Measurements from ENCODE around the gene TNPO2.
"Not testable (repeated sequence)": the region's sequence is repeated elsewhere in the genome, so short reads cannot be mapped to it uniquely, and the experiment has no call there.

TNPO2 gene

DNA sequence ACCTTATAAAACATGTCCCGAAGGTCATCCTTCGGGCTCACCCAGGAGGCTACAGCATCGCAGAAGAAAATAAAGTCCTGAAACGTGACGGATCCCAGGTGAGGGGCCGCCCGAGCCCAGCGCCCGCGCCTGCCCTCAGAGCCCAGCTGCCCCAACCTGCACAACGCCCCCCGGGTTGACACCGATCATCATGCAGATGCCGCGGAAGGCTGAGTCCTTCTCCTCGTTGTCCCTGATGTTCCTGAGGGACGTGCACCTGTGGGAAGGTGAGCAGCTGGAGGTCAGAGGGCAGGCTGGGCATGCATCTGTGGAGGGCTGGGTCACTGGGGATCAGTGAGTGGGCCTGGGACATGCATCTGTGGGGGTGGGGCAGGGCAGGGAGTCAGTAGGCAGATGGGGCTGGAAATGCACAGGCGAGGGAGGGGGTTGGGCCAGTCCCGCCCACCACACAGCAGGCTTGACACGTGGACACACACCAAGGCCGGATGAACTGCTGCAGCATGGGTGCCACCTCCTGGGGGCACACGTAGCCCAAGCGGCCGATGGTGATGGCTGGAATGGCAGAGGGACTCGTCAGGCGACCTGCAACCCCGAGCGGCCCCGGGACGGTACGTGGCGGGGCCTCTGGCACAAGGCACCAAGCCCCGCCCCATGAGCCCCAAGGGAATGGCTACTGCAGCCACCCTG is 22.0 kb downstream of the TNPO2 start:
- Mint-ChIP-seq H3K27me3 (no peaks in the 10 kb centered on the region), H3K9me3 (no peaks in the 10 kb centered on the region), H3K4me1 (no peaks in the 10 kb centered on the region), H3K36me3 (peaks cover 57% of the 10 kb centered on the region), H3K27ac (no peak overlapping the region), H3K4me3 (no peak overlapping the region)
- no peak for ATAC-seq

DNA sequence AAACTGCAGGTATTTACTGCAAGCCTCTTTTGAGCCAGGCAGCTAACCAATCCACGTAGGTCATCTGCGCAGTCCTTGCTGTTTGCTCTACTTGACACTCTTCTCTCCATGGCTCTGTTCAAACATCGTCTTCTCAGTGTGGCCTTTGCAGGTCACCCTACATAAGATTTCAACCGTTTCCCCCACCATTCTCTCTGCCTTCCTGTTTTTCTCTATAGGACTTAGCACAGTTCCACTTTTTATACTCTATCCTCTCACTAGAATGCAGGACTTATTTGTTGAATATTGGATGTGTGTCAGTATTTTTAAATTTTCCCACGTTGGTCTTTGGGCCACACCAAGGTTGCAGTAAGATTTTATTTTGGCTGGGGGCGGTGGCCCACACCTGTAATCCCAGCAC is 25.6 kb downstream of the TNPO2 start:
- H3K27me3 Mint-ChIP-seq, result no peaks in the 10 kb centered on the region
- no peak for ATAC-seq
- H3K9me3 Mint-ChIP-seq, result no peaks in the 10 kb centered on the region
- H3K4me3 Mint-ChIP-seq, result peak overlapping the region; percentile 53
- H3K27ac Mint-ChIP-seq, result peak overlapping the region; percentile 38
- peaks cover 32% of the 10 kb centered on the region for H3K36me3 Mint-ChIP-seq
- H3K4me1 Mint-ChIP-seq, result no peaks in the 10 kb centered on the region

DNA sequence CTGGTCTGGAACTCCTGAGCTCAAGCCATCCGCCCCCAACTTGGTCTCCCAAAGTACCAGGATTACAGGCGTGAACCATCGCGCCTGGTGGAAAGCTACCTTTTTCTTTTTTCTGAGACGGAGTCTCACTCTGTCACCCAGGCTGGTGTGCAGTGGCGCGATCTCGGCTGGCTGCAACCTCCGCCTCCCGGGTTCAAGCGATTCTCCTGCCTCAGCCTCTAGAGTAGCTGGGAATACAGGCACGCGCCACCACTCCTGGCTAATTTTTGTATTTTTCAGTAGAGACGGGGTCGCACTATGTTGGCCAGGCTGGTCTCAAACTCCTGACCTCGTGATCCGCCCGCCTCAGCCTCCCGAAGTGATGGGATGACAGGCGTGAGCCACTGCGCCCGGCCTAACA is 26.3 kb downstream of the TNPO2 start:
- not testable (repeated sequence) for H3K9me3 Mint-ChIP-seq, H3K4me1 Mint-ChIP-seq, ATAC-seq, H3K27me3 Mint-ChIP-seq
- peak overlapping the region; percentile 12 for H3K4me3 Mint-ChIP-seq
- peaks cover 25% of the 10 kb centered on the region for H3K36me3 Mint-ChIP-seq
- H3K27ac Mint-ChIP-seq, result peak overlapping the region; percentile 95

DNA sequence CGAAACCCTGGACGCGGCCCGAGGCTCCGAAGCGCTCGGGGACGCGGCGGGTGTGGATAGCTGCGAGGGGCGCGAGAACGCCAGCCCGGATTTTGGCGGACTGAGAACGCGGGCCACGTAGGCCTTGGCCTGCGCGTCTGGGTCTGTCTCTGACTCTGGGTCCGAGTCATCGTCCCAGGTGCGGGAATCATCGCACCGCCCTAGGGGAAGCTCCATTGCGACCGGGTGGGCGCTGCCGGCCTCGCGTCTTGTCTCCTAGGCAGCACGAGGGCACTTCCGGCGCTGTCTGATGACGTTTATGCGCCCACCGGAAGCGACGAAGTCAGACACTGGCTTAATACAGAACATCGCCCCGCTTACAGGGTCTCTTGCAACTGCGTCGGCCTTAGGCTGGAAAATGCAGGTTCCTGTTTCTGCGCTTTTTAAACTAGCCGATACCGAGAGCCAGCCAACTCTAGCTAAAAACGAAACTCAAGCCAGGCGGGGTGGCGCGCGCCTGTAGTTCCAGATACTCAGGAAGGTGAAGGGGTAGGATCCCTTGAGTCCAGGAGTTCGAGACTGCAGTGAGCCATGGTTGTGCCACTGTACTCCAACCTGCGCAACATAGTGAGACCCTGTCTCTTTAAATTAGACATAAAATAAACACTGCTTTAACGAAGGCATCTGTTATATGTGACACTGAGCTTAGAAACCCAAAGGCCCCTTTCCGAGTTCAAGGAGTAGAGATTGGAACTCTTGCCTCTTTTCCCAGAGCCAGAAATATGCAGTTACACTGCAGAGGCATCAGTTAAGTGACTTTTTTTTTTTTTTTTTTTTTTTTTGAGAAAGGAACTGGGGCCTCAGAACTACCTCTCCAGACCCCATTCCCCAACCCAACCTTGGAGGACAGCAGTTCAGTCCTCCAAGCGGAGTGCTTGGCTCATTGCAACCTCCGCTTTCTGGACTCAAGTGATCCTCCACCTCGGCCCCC is 27.1 kb downstream of the TNPO2 start, which contains the start of gene FBXW9:
Gene FBXW9, minus strand, starts transcription at position 266 of the 970 bp plus-strand sequence. Its CDS starts 50 bp downstream, at position 216.
- Mint-ChIP-seq H3K36me3 (peaks cover 20% of the 10 kb centered on the region), H3K4me1 (no peaks in the 10 kb centered on the region), H3K4me3 (peak within 1 kb of the TSS; percentile 89), H3K27ac (peak within 1 kb of the TSS; percentile 95), H3K27me3 (no peaks in the 10 kb centered on the region), H3K9me3 (no peaks in the 10 kb centered on the region)
- peak; percentile 95 for ATAC-seq

DNA sequence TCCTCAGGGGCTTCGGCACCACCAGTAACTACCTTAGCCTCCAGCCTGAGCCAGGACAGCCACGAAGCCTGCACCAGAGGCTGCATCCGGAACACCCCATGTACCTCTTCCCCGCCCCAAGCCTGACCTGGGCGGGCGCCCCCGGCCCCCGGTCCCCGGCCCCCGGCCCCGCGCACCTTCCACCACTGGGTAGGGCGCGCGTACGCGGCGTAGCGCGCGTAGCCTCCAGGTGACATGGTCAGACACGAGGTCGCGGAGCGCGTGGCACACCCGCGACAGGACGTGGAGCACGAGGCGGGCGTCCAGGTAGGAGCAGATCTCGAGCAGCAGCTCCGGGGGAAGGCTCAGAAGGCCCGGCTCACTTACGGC is 27.8 kb downstream of the TNPO2 start:
- Mint-ChIP-seq H3K36me3 (peaks cover 15% of the 10 kb centered on the region), H3K27me3 (no peaks in the 10 kb centered on the region), H3K4me1 (no peaks in the 10 kb centered on the region), H3K9me3 (no peaks in the 10 kb centered on the region), H3K4me3 (peak overlapping the region; percentile 89), H3K27ac (peak overlapping the region; percentile 95)
- ATAC-seq, result peak; percentile 39

DNA sequence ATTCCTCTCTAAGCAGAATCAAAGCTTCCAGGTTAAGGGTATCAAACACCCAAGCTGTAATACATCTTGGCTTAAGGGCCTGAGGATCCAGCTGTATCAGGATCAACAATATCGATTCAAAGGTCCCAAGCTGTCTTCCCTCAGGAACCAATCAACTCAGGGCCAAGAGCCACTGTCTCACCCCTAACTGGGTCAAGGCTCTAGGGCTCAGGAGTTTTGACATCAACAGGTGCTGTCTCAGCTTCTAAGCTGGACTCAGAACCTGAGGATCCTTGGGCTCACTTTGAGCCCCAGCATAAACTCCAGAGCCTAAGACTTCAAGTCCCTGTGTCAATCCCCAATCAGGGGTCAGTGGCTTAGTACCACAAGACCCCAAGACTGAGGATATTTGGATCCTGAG is 28.2 kb downstream of the TNPO2 start:
- Mint-ChIP-seq H3K36me3 (peaks cover 11% of the 10 kb centered on the region), H3K27ac (no peak overlapping the region), H3K4me3 (peak overlapping the region; percentile 89), H3K9me3 (no peaks in the 10 kb centered on the region), H3K27me3 (no peaks in the 10 kb centered on the region), H3K4me1 (no peaks in the 10 kb centered on the region)
- ATAC-seq, result no peak

DNA sequence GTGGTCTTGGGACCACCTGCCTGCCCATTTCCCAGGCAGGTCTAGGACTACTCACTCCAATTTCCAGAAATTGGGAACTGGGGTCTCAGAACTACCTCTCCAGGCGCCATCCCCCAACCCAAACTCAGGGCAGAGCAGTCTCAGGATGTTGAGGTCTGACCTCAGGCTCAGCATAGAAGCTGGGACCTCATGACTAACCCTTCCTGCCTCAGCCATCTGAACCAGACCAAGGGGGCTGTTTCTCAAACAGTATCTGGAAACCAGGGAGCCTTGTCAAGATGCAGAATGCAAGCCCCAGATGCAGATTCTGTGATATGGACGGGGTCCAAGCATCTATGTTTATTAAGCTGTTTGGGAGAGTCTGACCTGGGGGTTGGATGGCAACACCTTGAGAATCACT is 28.6 kb downstream of the TNPO2 start:
- Mint-ChIP-seq H3K4me1 (no peaks in the 10 kb centered on the region), H3K27ac (no peak overlapping the region)
- no peak for ATAC-seq

DNA sequence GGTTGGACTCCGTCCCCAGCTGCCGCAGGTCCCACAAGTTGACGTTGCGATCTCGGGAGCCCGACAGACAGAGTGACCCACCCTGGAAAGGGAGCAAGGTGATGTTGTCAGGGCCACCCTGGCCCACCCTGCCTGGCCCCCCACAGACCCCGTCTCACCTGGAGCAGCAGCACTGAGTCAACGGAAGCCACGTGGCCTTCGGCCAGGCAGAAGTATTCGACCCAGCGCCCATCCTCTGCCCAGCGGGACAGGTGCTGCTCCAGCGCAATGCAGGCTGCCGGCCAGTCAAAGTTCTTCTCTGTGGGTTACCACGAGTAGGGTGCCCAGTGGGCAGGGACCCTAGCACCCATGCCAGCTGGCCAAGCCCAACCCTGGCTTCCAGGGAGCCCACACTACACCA is 29.1 kb downstream of the TNPO2 start:
- peaks cover 11% of the 10 kb centered on the region for H3K36me3 Mint-ChIP-seq
- H3K4me1 Mint-ChIP-seq, result no peaks in the 10 kb centered on the region
- no peaks in the 10 kb centered on the region for H3K27me3 Mint-ChIP-seq
- H3K9me3 Mint-ChIP-seq, result no peaks in the 10 kb centered on the region
- no peak overlapping the region for H3K27ac Mint-ChIP-seq
- ATAC-seq, result no peak
- no peak overlapping the region for H3K4me3 Mint-ChIP-seq

More for the DNA sequence above, 28.6 kb downstream of the TNPO2 start:
- Mint-ChIP-seq H3K27me3 (no peaks in the 10 kb centered on the region), H3K36me3 (peaks cover 11% of the 10 kb centered on the region), H3K4me3 (no peak overlapping the region), H3K9me3 (no peaks in the 10 kb centered on the region)

DNA sequence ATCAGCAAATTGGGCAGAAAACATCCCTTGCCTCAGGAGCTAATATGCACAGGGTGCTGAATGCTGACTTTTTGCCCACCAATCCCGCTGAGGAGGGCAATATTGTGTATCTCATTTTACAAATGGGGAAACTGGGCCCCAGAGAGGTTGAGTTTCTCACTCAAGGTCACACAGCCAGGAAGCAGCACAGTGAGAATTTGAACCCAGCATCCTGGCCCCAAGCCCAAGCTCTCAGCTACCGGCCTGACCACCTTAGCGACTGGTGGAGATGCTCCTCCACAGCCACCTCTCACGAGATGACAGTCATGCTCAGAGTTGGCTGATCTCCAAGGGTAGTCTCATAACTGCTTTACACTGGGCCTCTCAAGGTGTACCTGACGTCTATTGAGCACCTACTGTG is 30.8 kb downstream of the TNPO2 start:
- Mint-ChIP-seq H3K9me3 (no peaks in the 10 kb centered on the region), H3K36me3 (peaks cover 8% of the 10 kb centered on the region), H3K4me3 (no peak overlapping the region), H3K4me1 (no peaks in the 10 kb centered on the region), H3K27me3 (no peaks in the 10 kb centered on the region), H3K27ac (no peak overlapping the region)
- ATAC-seq, result no peak

DNA sequence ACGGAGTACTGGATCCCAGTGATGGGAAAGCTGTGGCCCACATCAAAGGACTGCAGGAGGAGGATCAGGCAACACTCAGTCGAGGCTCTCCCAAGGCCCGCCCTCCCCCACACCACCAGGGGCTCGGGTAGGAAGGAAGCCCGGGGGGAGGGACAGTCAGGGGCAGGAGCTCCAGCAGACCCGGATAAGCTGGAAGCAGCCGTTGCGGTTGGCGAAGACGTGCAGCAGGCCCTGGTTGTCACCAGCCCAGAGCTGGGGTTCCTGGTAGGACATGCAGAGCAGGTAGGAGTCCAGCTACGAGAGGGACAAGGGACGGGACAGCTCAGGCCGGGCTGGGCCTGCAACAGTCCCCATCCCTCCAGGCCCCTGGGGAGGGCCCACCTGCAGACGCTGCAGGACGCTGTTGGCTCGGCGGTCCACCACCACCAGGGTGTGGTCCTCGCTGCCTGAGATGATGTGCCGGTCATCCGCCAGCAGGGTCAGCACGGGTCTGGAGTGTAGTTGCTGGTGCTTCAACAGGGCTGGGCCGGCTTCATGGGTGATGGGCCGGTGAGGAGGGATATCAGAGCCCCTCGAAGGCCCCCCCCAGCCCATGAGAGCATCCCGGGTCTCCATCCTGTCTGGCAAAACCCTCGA is 34.0 kb downstream of the TNPO2 start:
- peak; percentile 40 for ATAC-seq
- H3K9me3 Mint-ChIP-seq, result no peaks in the 10 kb centered on the region
- peaks cover 6% of the 10 kb centered on the region for H3K4me1 Mint-ChIP-seq
- no peaks in the 10 kb centered on the region for H3K27me3 Mint-ChIP-seq
- H3K27ac Mint-ChIP-seq, result no peak overlapping the region
- H3K4me3 Mint-ChIP-seq, result no peak overlapping the region
- H3K36me3 Mint-ChIP-seq, result peaks cover 6% of the 10 kb centered on the region

DNA sequence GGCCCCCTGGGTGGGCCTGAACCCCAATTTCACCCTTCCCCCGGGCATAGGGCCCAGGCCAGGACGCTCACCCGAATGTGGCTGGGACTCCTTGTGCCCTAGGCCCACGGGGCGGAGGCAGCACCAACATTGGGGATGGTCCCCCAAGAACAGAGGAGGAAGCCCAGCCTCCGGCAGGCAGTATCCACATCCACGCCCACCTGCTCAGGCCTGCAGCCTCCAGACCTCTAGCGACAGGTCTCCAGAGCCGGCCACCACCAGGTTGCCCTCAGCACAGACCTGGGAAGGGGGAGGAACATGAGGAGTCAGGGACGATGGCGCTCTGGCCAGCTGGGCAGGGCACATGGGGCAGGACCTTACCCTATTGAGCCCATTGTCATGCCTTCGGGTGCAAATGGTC is 34.7 kb downstream of the TNPO2 start:
- Mint-ChIP-seq H3K9me3 (no peaks in the 10 kb centered on the region), H3K36me3 (peaks cover 6% of the 10 kb centered on the region), H3K27me3 (no peaks in the 10 kb centered on the region), H3K4me1 (peaks cover 6% of the 10 kb centered on the region), H3K4me3 (no peak overlapping the region), H3K27ac (no peak overlapping the region)
- no peak for ATAC-seq

DNA sequence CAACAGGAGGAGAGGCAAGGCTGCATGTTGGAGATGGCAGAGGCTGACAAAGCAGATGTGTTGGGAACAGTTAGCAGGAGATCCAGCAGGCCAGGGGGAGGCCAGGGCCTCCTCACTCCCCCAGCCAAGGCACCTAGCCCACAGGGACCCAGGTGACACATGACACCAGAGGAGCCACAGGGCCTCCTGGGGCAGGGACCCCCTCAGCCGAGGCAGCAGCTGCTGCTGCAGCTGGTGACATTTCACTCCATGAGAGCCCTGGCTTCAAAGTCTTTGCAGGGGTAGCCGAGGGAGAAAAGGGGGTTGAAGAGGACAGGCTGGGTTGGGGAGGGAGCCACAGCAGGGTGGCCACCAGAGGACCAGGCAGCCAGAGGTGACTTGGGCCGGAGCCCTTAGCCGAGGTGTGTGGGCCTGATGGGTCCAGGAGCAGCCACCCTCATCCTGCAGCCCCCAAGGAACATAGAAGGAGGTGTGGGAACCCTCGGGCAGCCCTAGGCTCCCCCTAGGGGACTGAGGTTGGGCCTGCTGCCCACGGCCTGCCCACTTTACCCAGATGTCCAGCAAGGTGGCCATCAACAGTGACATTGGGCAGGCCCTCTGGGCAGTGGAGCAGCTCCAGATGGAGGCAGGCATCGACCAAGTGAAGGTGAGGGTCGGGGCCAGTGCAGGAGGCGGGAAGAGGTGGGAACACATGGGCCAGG is 36.1 kb downstream of the TNPO2 start, which contains the start of gene GNG14:
Gene GNG14, plus strand, starts transcription at position 503 of the 701 bp plus-strand sequence. Its CDS starts 51 bp downstream, at position 554.
- Mint-ChIP-seq H3K9me3 (no peaks in the 10 kb centered on the region), H3K36me3 (peaks cover 6% of the 10 kb centered on the region), H3K4me1 (peaks cover 6% of the 10 kb centered on the region), H3K27ac (no peak within 1 kb of the TSS), H3K4me3 (no peak within 1 kb of the TSS), H3K27me3 (no peaks in the 10 kb centered on the region)
- ATAC-seq, result no peak

DNA sequence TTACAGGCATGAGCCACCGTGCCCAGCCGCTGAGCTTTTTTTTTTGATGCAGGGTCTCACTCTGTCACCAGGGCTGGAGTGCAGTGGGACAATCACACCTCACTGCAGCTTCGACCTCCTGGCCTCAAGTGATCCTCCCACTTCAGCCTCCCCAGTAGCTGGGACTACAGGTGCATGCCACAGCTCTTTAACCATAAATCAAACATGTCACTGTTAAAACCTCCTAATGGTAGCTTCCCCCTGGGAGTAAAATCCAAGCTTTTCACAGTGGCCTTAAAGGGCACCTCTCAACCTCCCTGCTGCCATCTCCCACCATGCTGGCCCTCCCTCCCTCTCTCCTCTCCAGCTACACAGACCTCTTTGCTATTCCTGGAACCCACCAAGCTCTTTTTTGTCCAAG is 37.9 kb downstream of the TNPO2 start:
- H3K4me3 Mint-ChIP-seq, result no peak overlapping the region
- no peak for ATAC-seq
- no peaks in the 10 kb centered on the region for H3K27me3 Mint-ChIP-seq
- H3K4me1 Mint-ChIP-seq, result peaks cover 13% of the 10 kb centered on the region
- no peaks in the 10 kb centered on the region for H3K9me3 Mint-ChIP-seq
- peaks cover 13% of the 10 kb centered on the region for H3K36me3 Mint-ChIP-seq
- H3K27ac Mint-ChIP-seq, result no peak overlapping the region

DNA sequence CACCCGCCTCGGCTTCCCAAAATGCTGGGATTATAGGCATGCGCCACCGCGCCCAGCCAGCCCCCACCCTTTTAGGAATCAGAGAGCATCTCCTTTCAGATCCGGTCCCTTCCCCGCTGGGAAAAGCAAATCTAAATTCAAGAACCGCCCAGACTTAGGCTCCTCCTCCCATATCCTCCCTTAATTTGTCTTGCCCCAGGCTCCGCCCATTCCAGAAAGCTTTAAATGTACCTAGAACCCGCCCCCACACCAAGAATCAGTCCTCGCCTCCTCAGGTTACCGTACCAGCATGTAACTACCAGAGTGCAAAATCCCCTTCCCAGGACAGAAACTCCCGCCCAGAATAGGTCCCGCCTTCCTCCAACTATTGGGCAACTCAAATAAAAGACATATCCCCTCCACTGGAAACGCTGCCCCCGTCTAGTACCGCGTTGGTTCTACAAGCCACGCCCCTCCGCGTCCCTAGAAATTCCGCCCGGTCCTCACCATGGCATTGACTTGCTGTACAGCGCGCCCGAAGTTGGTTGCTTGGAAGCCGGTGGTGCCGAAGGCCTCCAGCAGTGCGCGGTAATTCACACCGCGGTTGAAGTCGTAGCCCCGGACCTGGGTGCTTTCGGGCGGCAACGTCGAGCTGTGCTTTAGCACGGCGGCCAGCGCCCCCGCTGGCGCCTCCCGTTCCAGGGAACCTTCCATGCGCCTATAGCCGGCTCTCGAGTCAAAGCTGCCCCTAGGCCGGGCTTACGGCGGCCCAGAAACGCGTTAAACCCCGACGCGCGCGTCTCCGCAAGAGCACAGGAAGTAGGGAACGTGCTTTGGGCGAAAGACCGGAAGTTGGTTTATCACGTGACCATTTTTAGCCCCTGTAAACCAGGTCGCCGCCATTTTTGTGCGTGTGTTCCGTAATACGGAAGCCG is 42.4 kb downstream of the TNPO2 start, which contains the start of gene DHPS:
Gene DHPS, minus strand, starts transcription at position 807 of the 914 bp plus-strand sequence. Its CDS starts 114 bp downstream, at position 693.
- peak; percentile 92 for ATAC-seq
- Mint-ChIP-seq H3K27ac (peak within 1 kb of the TSS; percentile 87), H3K36me3 (peaks cover 28% of the 10 kb centered on the region), H3K4me1 (peaks cover 33% of the 10 kb centered on the region), H3K4me3 (peak within 1 kb of the TSS; percentile 91), H3K27me3 (no peaks in the 10 kb centered on the region), H3K9me3 (no peaks in the 10 kb centered on the region)
